DMS153 treated with DMSO at 0.1 percent for 48 hours (cell line): ENCODE measurements around the gene KIAA0930.
"Not testable (repeated sequence)": the region's sequence is repeated elsewhere in the genome, so short reads cannot be mapped to it uniquely, and the experiment has no call there.

Experiments
- DNase-seq: peaks from one replicate; lab custom pipeline; 2025; ENCODE audit not compliant: unreplicated experiment; lab: John Stamatoyannopoulos, UW

The KIAA0930 gene

GRCh38 chr22:45202333-45203149 is 38.2 kb downstream of the KIAA0930 start:
- DNase-seq: no peak

GRCh38 chr22:45201678-45202332 is 38.9 kb downstream of the KIAA0930 start:
- no peak for DNase-seq

GRCh38 chr22:45200860-45201511 is 39.7 kb downstream of the KIAA0930 start:
- no peak for DNase-seq

- DNase-seq: no peak
These were observed 40.5 kb downstream of the KIAA0930 start for GRCh38 chr22:45200230-45200629.

GRCh38 chr22:45199723-45200122 is 41.0 kb downstream of the KIAA0930 start:
- DNase-seq: no peak

- DNase-seq: no peak
These were observed 42.3 kb downstream of the KIAA0930 start for GRCh38 chr22:45198463-45198795.

GRCh38 chr22:45197606-45198462 is 42.9 kb downstream of the KIAA0930 start:
- no peak for DNase-seq

GRCh38 chr22:45196926-45197605 is 43.6 kb downstream of the KIAA0930 start:
- DNase-seq: no peak

GRCh38 chr22:45196308-45196707 is 44.4 kb downstream of the KIAA0930 start:
- DNase-seq: no peak

- no peak for DNase-seq
These were observed 45.1 kb downstream of the KIAA0930 start for GRCh38 chr22:45195616-45196015.

- no peak for DNase-seq
These were observed 46.0 kb downstream of the KIAA0930 start for GRCh38 chr22:45194686-45195085.

- no peak for DNase-seq
These were observed 48.0 kb downstream of the KIAA0930 start for GRCh38 chr22:45192701-45193187.

- not testable (repeated sequence) for DNase-seq
These were observed 48.9 kb downstream of the KIAA0930 start for GRCh38 chr22:45191746-45192145.

GRCh38 chr22:45190202-45190872 is 50.4 kb downstream of the KIAA0930 start:
- no peak for DNase-seq

GRCh38 chr22:45188779-45189178 is 51.9 kb downstream of the KIAA0930 start:
- no peak for DNase-seq

GRCh38 chr22:45187891-45188290 is 52.8 kb downstream of the KIAA0930 start:
- DNase-seq: no peak

GRCh38 chr22:45185718-45186514 is 54.8 kb downstream of the KIAA0930 start:
- no peak for DNase-seq

GRCh38 chr22:45183974-45184373 is 56.7 kb downstream of the KIAA0930 start:
- no peak for DNase-seq

- DNase-seq: no peak
These were observed 58.9 kb downstream of the KIAA0930 start for GRCh38 chr22:45181766-45182165.
